CD4-positive, CD25-positive, alpha-beta regulatory T cell (primary cell): ENCODE measurements around the gene VSTM2B. TPM values are rescaled to one million over a fixed set of nuclear protein-coding genes. Genes with fewer than 3 reads are reported as not detected.

Experiments
- ATAC-seq, 2 donors: fragments of 150-1000 bp; cut with Tn5 transposase; one replicate each; pipeline ENCODE4 v1.10.0; 2021; ENCODE audit warnings: low read depth in 2 of 2, moderate number of reproducible peaks in 2 of 2, moderate library complexity in 1 of 2
- DNase-seq, 3 donors: peaks; one replicate each; pipeline versions ENCODE4 v3.0.0 to v3.0.0-alpha.2; 2012 to 2022; ENCODE audit warnings: mixed read lengths in 1 of 3
- H3K27ac ChIP-seq: one replicate; pipeline ENCODE4 v1.7.0; 2013; ENCODE audit warnings: mild to moderate bottlenecking, low read length; ENCODE audit not compliant: insufficient read depth, poor library complexity, severe bottlenecking
- H3K27me3 ChIP-seq: one replicate; pipeline ENCODE4 v1.7.0; 2013; ENCODE audit warnings: low read length; ENCODE audit not compliant: control insufficient read depth, insufficient read depth
- H3K36me3 ChIP-seq: one replicate; pipeline ENCODE4 v1.7.0; 2013; ENCODE audit warnings: mild to moderate bottlenecking, low read length, moderate library complexity; ENCODE audit not compliant: control insufficient read depth, insufficient read depth
- H3K4me1 ChIP-seq: 2 replicates; pipeline ENCODE4 v1.7.0; 2013; ENCODE audit warnings: mild to moderate bottlenecking, low read length; ENCODE audit not compliant: insufficient read depth, control insufficient read depth, poor library complexity, severe bottlenecking
- H3K4me3 ChIP-seq: one replicate; pipeline ENCODE4 v1.7.0; 2013; ENCODE audit warnings: low read depth, mild to moderate bottlenecking, low read length, moderate library complexity
- H3K9me3 ChIP-seq, 2 experiments: 1 replicate in 1 of 2; 2 replicates in 1 of 2; pipeline ENCODE4 v1.7.0; 2013; ENCODE audit warnings: low read length in 2 of 2, mild to moderate bottlenecking in 1 of 2, moderate library complexity in 1 of 2; ENCODE audit not compliant: control insufficient read depth in 2 of 2
- H3K27ac Mint-ChIP-seq, 3 donors: one replicate each; pipeline ENCODE4 v1.8.0; 2020 to 2022; ENCODE audit warnings: mild to moderate bottlenecking in 3 of 3, mixed read lengths in 3 of 3, moderate library complexity in 2 of 3
- H3K27me3 Mint-ChIP-seq: one replicate; pipeline ENCODE4 v1.8.0; 2022; ENCODE audit warnings: mild to moderate bottlenecking, mixed read lengths
- H3K36me3 Mint-ChIP-seq: one replicate; pipeline ENCODE4 v1.8.0; 2020; ENCODE audit warnings: mixed read lengths
- H3K4me1 Mint-ChIP-seq, 4 donors: one replicate each; pipeline ENCODE4 v1.8.0; 2020 to 2022; ENCODE audit warnings: mixed read lengths in 4 of 4, mild to moderate bottlenecking in 1 of 4
- H3K4me3 Mint-ChIP-seq, 4 donors: one replicate each; pipeline ENCODE4 v1.8.0; 2020 to 2022; ENCODE audit warnings: mild to moderate bottlenecking in 4 of 4, mixed read lengths in 4 of 4, moderate library complexity in 3 of 4
- H3K9me3 Mint-ChIP-seq, 7 donors: one replicate each; pipeline ENCODE4 v1.8.0; 2020 to 2022; ENCODE audit warnings: mixed read lengths in 7 of 7, mild to moderate bottlenecking in 3 of 7, moderate library complexity in 2 of 7
- polyA plus RNA-seq, 4 donors: library from polyadenylated mRNA; unstranded; fragments of 300-500 nt; fragmentation: Illumina TruSeq; gene quantifications; one replicate each; pipeline ENCODE4 v1.2.3, GENCODE V29; 2021
- total RNA-seq: library from RNA; stranded (reverse); gene quantifications from one replicate; pipeline ENCODE4 v1.2.3, GENCODE V29; 2022

Gene VSTM2B
- total and polyA plus RNA-seq, 5 donors from 2014 or later, result not detected

- no peak overlapping the region for H3K4me3 Mint-ChIP-seq
- DNase-seq, result no peak
- peaks cover 0 to 6% (median 0%) of the 10 kb centered on the region in 7 donors for H3K9me3 Mint-ChIP-seq
- H3K36me3 Mint-ChIP-seq, result no peaks in the 10 kb centered on the region
- H3K27me3 Mint-ChIP-seq, result peaks cover 21% of the 10 kb centered on the region
- Histone ChIP-seq H3K27ac (no peak overlapping the region), H3K4me3 (no peak overlapping the region), H3K27me3 (no peaks in the 10 kb centered on the region), H3K4me1 (no peaks in the 10 kb centered on the region), H3K9me3 (no peaks in the 10 kb centered on the region), H3K36me3 (no peaks in the 10 kb centered on the region)
- no peaks in the 10 kb centered on the region for H3K4me1 Mint-ChIP-seq
- no peak for ATAC-seq
- no peak overlapping the region for H3K27ac Mint-ChIP-seq
These were observed 20.9 kb downstream of the VSTM2B start for GRCh38 chr19:29546583-29547190.

GRCh38 chr19:29547361-29547960 is 21.7 kb downstream of the VSTM2B start:
- Mint-ChIP-seq H3K4me3 (no peak overlapping the region), H3K27me3 (peaks cover 21% of the 10 kb centered on the region), H3K36me3 (no peaks in the 10 kb centered on the region), H3K4me1 (no peaks in the 10 kb centered on the region), H3K9me3 (peaks cover 0 to 6% (median 0%) of the 10 kb centered on the region in 7 donors), H3K27ac (no peak overlapping the region)
- no peaks in the 10 kb centered on the region for H3K4me1 ChIP-seq
- no peak overlapping the region for H3K27ac ChIP-seq
- no peak overlapping the region for H3K4me3 ChIP-seq
- DNase-seq (no peak), ATAC-seq (no peak)
- H3K36me3 ChIP-seq, result no peaks in the 10 kb centered on the region
- H3K9me3 ChIP-seq, result no peaks in the 10 kb centered on the region
- H3K27me3 ChIP-seq, result no peaks in the 10 kb centered on the region

- ATAC-seq, result no peak
- H3K9me3 Mint-ChIP-seq, result peaks cover 0 to 6% (median 0%) of the 10 kb centered on the region in 7 donors
- no peak overlapping the region for H3K27ac Mint-ChIP-seq
- H3K4me3 ChIP-seq, result no peak overlapping the region
- H3K36me3 ChIP-seq, result no peaks in the 10 kb centered on the region
- no peaks in the 10 kb centered on the region for H3K27me3 ChIP-seq
- no peaks in the 10 kb centered on the region for H3K4me1 Mint-ChIP-seq
- H3K36me3 Mint-ChIP-seq, result no peaks in the 10 kb centered on the region
- H3K4me1 ChIP-seq, result no peaks in the 10 kb centered on the region
- DNase-seq, result no peak
- H3K9me3 ChIP-seq, result no peaks in the 10 kb centered on the region
- H3K27ac ChIP-seq, result no peak overlapping the region
- H3K4me3 Mint-ChIP-seq, result no peak overlapping the region
- H3K27me3 Mint-ChIP-seq, result peaks cover 21% of the 10 kb centered on the region
These were observed 22.2 kb downstream of the VSTM2B start for GRCh38 chr19:29547981-29548380.

GRCh38 chr19:29548483-29549085 is 22.8 kb downstream of the VSTM2B start:
- no peaks in the 10 kb centered on the region for H3K36me3 ChIP-seq
- H3K4me3 ChIP-seq, result no peak overlapping the region
- no peaks in the 10 kb centered on the region for H3K4me1 Mint-ChIP-seq
- H3K27ac ChIP-seq, result no peak overlapping the region
- peaks cover under 1 to 3% of the 10 kb centered on the region in 2 experiments for H3K9me3 ChIP-seq
- H3K27me3 Mint-ChIP-seq, result peaks cover 21% of the 10 kb centered on the region
- H3K4me3 Mint-ChIP-seq, result no peak overlapping the region
- ATAC-seq, result no peak
- H3K27ac Mint-ChIP-seq, result no peak overlapping the region
- peaks cover 0 to 12% (median 2%) of the 10 kb centered on the region in 7 donors for H3K9me3 Mint-ChIP-seq
- no peaks in the 10 kb centered on the region for H3K4me1 ChIP-seq
- H3K36me3 Mint-ChIP-seq, result peaks cover under 1% of the 10 kb centered on the region
- no peaks in the 10 kb centered on the region for H3K27me3 ChIP-seq
- DNase-seq, result no peak

GRCh38 chr19:29549105-29550070 is 23.6 kb downstream of the VSTM2B start:
- peaks cover 2 to 6% of the 10 kb centered on the region in 2 experiments for H3K9me3 ChIP-seq
- no peaks in the 10 kb centered on the region for H3K27me3 ChIP-seq
- H3K4me1 ChIP-seq, result no peaks in the 10 kb centered on the region
- H3K4me3 ChIP-seq, result no peak overlapping the region
- H3K27me3 Mint-ChIP-seq, result peaks cover 24% of the 10 kb centered on the region
- ATAC-seq, result no peak
- H3K9me3 Mint-ChIP-seq, result peaks cover 0 to 20% (median 5%) of the 10 kb centered on the region in 7 donors
- no peak overlapping the region for H3K27ac Mint-ChIP-seq
- H3K4me1 Mint-ChIP-seq, result no peaks in the 10 kb centered on the region
- no peak for DNase-seq
- H3K36me3 Mint-ChIP-seq, result peaks cover 4% of the 10 kb centered on the region
- H3K4me3 Mint-ChIP-seq, result no peak overlapping the region
- no peaks in the 10 kb centered on the region for H3K36me3 ChIP-seq
- H3K27ac ChIP-seq, result no peak overlapping the region

- no peaks in the 10 kb centered on the region for H3K4me1 Mint-ChIP-seq
- Histone ChIP-seq H3K36me3 (no peaks in the 10 kb centered on the region), H3K27me3 (no peaks in the 10 kb centered on the region), H3K27ac (no peak overlapping the region), H3K4me3 (no peak overlapping the region), H3K9me3 (peaks cover 6% of the 10 kb centered on the region in 2 experiments), H3K4me1 (no peaks in the 10 kb centered on the region)
- H3K36me3 Mint-ChIP-seq, result peaks cover 4% of the 10 kb centered on the region
- H3K27me3 Mint-ChIP-seq, result peaks cover 30% of the 10 kb centered on the region
- no peak for ATAC-seq
- no peak for DNase-seq
- no peak overlapping the region for H3K27ac Mint-ChIP-seq
- no peak overlapping the region for H3K4me3 Mint-ChIP-seq
- peaks cover 0 to 27% (median 10%) of the 10 kb centered on the region in 7 donors for H3K9me3 Mint-ChIP-seq
These were observed 25.1 kb downstream of the VSTM2B start for GRCh38 chr19:29550896-29551295.

GRCh38 chr19:29551774-29552173 is 26.0 kb downstream of the VSTM2B start:
- Histone ChIP-seq H3K9me3 (peaks cover 6% of the 10 kb centered on the region in 2 experiments), H3K27ac (no peak overlapping the region), H3K27me3 (no peaks in the 10 kb centered on the region), H3K36me3 (no peaks in the 10 kb centered on the region), H3K4me3 (no peak overlapping the region), H3K4me1 (no peaks in the 10 kb centered on the region)
- no peak overlapping the region for H3K27ac Mint-ChIP-seq
- H3K9me3 Mint-ChIP-seq, result peaks cover 0 to 35% (median 10%) of the 10 kb centered on the region in 7 donors
- H3K4me3 Mint-ChIP-seq, result no peak overlapping the region
- H3K4me1 Mint-ChIP-seq, result no peaks in the 10 kb centered on the region
- DNase-seq (no peak), ATAC-seq (no peak)
- peaks cover 4% of the 10 kb centered on the region for H3K36me3 Mint-ChIP-seq
- H3K27me3 Mint-ChIP-seq, result peaks cover 30% of the 10 kb centered on the region
